Panc1 (cell line): ENCODE measurements around the gene RASSF4.

ENCODE experiments used
- POLR2AphosphoS5 ChIP-seq: IDR thresholded peaks from 2 replicates; pipeline ENCODE4 v1.6.1; 2012; ENCODE audit warnings: mild to moderate bottlenecking, low read depth, low read length, moderate library complexity
- TF ChIP-seq, protein P1 (sequence below): fragments of 450-650 bp; IDR thresholded peaks from 2 replicates; pipeline ENCODE4 v1.5.1; 2017; ENCODE audit warnings: mild to moderate bottlenecking

DNA sequence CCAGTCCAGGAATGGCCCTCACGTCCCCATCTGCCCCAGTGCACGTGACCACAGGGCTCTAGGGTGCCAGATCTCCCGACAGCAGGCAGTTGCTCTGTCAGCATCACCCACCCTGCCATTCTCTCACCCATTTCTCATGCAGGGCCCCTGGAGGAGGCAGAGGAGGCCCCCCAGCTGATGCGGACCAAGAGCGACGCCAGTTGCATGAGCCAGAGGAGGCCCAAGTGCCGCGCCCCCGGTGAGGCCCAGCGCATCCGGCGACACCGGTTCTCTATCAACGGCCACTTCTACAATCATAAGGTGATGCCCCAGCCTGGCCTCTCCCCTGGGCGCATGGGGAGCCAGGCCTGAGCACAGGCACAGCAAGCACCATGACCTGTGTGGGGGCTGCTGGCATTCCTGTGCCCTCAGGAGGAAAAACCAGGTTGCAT, 25.1 kb downstream of the RASSF4 start:
- TF ChIP-seq, protein P1, sequence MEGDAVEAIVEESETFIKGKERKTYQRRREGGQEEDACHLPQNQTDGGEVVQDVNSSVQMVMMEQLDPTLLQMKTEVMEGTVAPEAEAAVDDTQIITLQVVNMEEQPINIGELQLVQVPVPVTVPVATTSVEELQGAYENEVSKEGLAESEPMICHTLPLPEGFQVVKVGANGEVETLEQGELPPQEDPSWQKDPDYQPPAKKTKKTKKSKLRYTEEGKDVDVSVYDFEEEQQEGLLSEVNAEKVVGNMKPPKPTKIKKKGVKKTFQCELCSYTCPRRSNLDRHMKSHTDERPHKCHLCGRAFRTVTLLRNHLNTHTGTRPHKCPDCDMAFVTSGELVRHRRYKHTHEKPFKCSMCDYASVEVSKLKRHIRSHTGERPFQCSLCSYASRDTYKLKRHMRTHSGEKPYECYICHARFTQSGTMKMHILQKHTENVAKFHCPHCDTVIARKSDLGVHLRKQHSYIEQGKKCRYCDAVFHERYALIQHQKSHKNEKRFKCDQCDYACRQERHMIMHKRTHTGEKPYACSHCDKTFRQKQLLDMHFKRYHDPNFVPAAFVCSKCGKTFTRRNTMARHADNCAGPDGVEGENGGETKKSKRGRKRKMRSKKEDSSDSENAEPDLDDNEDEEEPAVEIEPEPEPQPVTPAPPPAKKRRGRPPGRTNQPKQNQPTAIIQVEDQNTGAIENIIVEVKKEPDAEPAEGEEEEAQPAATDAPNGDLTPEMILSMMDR, result no peak
- no peak for TF ChIP-seq POLR2AphosphoS5
